ENCODE results near the gene TERC.

DNA sequence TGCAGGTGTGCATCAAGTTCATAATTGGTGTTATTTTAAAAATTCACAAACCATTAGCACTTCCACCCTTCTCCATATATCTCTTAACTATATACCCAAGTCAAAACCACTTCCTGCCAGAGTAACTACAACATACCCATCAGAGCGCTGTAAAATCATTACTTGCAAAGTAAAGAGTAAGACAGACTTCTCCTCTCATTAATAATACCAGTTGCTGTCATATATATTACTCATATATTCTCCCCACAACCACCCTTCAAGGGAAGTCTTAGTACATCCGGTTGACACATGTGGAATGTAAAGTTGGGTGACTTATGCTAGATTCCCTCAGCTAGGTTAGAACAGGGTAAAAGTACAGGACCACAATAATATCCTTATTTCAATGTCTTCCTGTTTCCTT is 5.6 kb downstream of the TERC start:
- TF ChIP-seq POLR2A (IDR thresholded peaks at IDR 0.05; ENCODE audit: low read length) (no peak), GATA1 (IDR thresholded peaks at IDR 0.05; ENCODE audit: low read depth, low read length) (no peak)
